SK-N-SH (cell line): ENCODE data around the gene KCNJ10.

Source experiments
- CTCF ChIP-seq: fragments of 200-600 bp; sonication (generic); IDR thresholded peaks from 2 replicates; pipeline ENCODE4 v1.6.1; 2017; ENCODE audit warnings: antibody characterized with exemption, mild to moderate bottlenecking, moderate library complexity
- EZH2phosphoT487 ChIP-seq: fragments of 200-600 bp; sonication (generic); IDR thresholded peaks from 2 replicates; pipeline ENCODE4 v1.6.1; 2017; ENCODE audit warnings: low read depth, mixed run types, mild to moderate bottlenecking, antibody characterized with exemption, moderate library complexity, borderline replicate concordance
- GABPA ChIP-seq: IDR thresholded peaks from 2 replicates; pipeline ENCODE4 v1.4.0; 2012; ENCODE audit warnings: low read depth, mild to moderate bottlenecking
- JUND ChIP-seq: IDR thresholded peaks from 2 replicates; pipeline ENCODE4 v1.4.0; 2012
- REST ChIP-seq: IDR thresholded peaks from 2 replicates; pipeline ENCODE4 v1.6.1; 2012; ENCODE audit warnings: mild to moderate bottlenecking, low read depth, low read length, moderate library complexity
- SIN3A ChIP-seq: IDR thresholded peaks from 2 replicates; pipeline ENCODE4 v1.6.1; 2012; ENCODE audit warnings: low read depth, mild to moderate bottlenecking, low read length, moderate library complexity, borderline replicate concordance
- YY1 ChIP-seq: IDR thresholded peaks from 2 replicates; pipeline ENCODE4 v1.4.0; 2012; ENCODE audit warnings: low read depth, mild to moderate bottlenecking
- ZBTB33 ChIP-seq: IDR thresholded peaks from 2 replicates; pipeline ENCODE4 v1.4.0; 2012; ENCODE audit warnings: low read depth, borderline replicate concordance

GRCh38 chr1:160047111-160047991, 22.6 kb downstream of the KCNJ10 start:
- no peak for TF ChIP-seq YY1
- TF ChIP-seq JUND, result no peak
- no peak for TF ChIP-seq CTCF
- TF ChIP-seq REST, result no peak
- TF ChIP-seq EZH2phosphoT487, result no peak
- no peak for TF ChIP-seq ZBTB33
- TF ChIP-seq GABPA, result no peak
- TF ChIP-seq SIN3A, result no peak
